Hematopoietic multipotent progenitor cell treated with erythropoietin and hydrocortisone succinate and interleukin-3 and kit ligand, for 4 days (in vitro differentiated cells): ENCODE results near the gene SMURF1.

ENCODE experiments used
- DNase-seq: peaks from one replicate; pipeline ENCODE4 v3.0.0-alpha.2; 2015

Gene SMURF1

GRCh38 chr7:99021941-99022560, 121.9 kb downstream of the SMURF1 start:
- peak; percentile 49 for DNase-seq

GRCh38 chr7:99020413-99020715, 123.5 kb downstream of the SMURF1 start:
- DNase-seq = no peak

- DNase-seq = no peak
These were observed 124.1 kb downstream of the SMURF1 start for GRCh38 chr7:99019523-99020412.

GRCh38 chr7:99016196-99016595, 127.7 kb downstream of the SMURF1 start:
- DNase-seq = no peak

GRCh38 chr7:99014113-99014985, 129.6 kb downstream of the SMURF1 start:
- no peak for DNase-seq

GRCh38 chr7:99013266-99014112, 130.4 kb downstream of the SMURF1 start:
- DNase-seq = no peak

- no peak for DNase-seq
These were observed 131.2 kb downstream of the SMURF1 start for GRCh38 chr7:99012722-99013121.

- no peak for DNase-seq
These were observed 132.1 kb downstream of the SMURF1 start for GRCh38 chr7:99011706-99012404.

- no peak for DNase-seq
These were observed 132.6 kb downstream of the SMURF1 start for GRCh38 chr7:99011341-99011705.

- DNase-seq = no peak
These were observed 133.6 kb downstream of the SMURF1 start for GRCh38 chr7:99010281-99010680.

- no peak for DNase-seq
These were observed 134.9 kb downstream of the SMURF1 start for GRCh38 chr7:99008921-99009530.

GRCh38 chr7:99008181-99008631, 135.7 kb downstream of the SMURF1 start:
- DNase-seq = no peak

GRCh38 chr7:99006739-99007424, 137.0 kb downstream of the SMURF1 start:
- DNase-seq = no peak

GRCh38 chr7:99005776-99006175, 138.1 kb downstream of the SMURF1 start:
- no peak for DNase-seq

GRCh38 chr7:99004781-99005500, 139.0 kb downstream of the SMURF1 start:
- DNase-seq = no peak

- DNase-seq = no peak
These were observed 139.7 kb downstream of the SMURF1 start for GRCh38 chr7:99004216-99004615.

- DNase-seq = no peak
These were observed 140.5 kb downstream of the SMURF1 start for GRCh38 chr7:99003419-99003818.

- no peak for DNase-seq
These were observed 141.1 kb downstream of the SMURF1 start for GRCh38 chr7:99002827-99003212.

- DNase-seq = no peak
These were observed 141.6 kb downstream of the SMURF1 start for GRCh38 chr7:99002148-99002826.
